ENCODE data around the gene CPT1B.
"Not testable (repeated sequence)": the region's sequence is repeated elsewhere in the genome, so short reads cannot be mapped to it uniquely, and the experiment has no call there.

The CPT1B gene

GRCh38 chr22:50621356-50621880 lies 43.2 kb upstream of the CPT1B start:
- Histone ChIP-seq H3K27ac (ENCODE audit: insufficient read depth, low read length, poor library complexity, severe bottlenecking) (peak overlapping the region; percentile 90), H3K27me3 (replicated peaks; ENCODE audit: control insufficient read depth, insufficient read depth, low read length, poor library complexity, severe bottlenecking) (no peaks in the 10 kb centered on the region), H3K4me1 (ENCODE audit: control insufficient read depth, insufficient read depth, low read length, poor library complexity, severe bottlenecking) (peaks cover 25% of the 10 kb centered on the region), H3K4me3 (ENCODE audit: insufficient read depth, low read depth, low read length, poor library complexity, severe bottlenecking) (peak overlapping the region; percentile 51), H3K36me3 (ENCODE audit: control insufficient read depth, insufficient read depth, low read length) (peaks cover 15% of the 10 kb centered on the region), H3K9me3 (ENCODE audit: control insufficient read depth, low read length) (no peaks in the 10 kb centered on the region)
- peak in 2 of 3 donors; percentile 31 to 39 for DNase-seq

- Histone ChIP-seq H3K4me3 (ENCODE audit: insufficient read depth, low read depth, low read length, poor library complexity, severe bottlenecking) (peak overlapping the region; percentile 51), H3K9me3 (ENCODE audit: control insufficient read depth, low read length) (no peaks in the 10 kb centered on the region), H3K27me3 (replicated peaks; ENCODE audit: control insufficient read depth, insufficient read depth, low read length, poor library complexity, severe bottlenecking) (no peaks in the 10 kb centered on the region), H3K36me3 (ENCODE audit: control insufficient read depth, insufficient read depth, low read length) (peaks cover 10% of the 10 kb centered on the region), H3K4me1 (ENCODE audit: control insufficient read depth, insufficient read depth, low read length, poor library complexity, severe bottlenecking) (peaks cover 25% of the 10 kb centered on the region), H3K27ac (ENCODE audit: insufficient read depth, low read length, poor library complexity, severe bottlenecking) (peak overlapping the region; percentile 90)
- DNase-seq, result peak; percentile 66 to 86 (median 80)
These were observed 42.5 kb upstream of the CPT1B start for GRCh38 chr22:50620593-50621355.

GRCh38 chr22:50614296-50614695 lies 36.1 kb upstream of the CPT1B start:
- not testable (repeated sequence) for DNase-seq; H3K27ac ChIP-seq (ENCODE audit: insufficient read depth, low read length, poor library complexity, severe bottlenecking); H3K36me3 ChIP-seq (ENCODE audit: control insufficient read depth, insufficient read depth, low read length); H3K27me3 ChIP-seq (replicated peaks; ENCODE audit: control insufficient read depth, insufficient read depth, low read length, poor library complexity, severe bottlenecking); H3K4me1 ChIP-seq (ENCODE audit: control insufficient read depth, insufficient read depth, low read length, poor library complexity, severe bottlenecking); H3K4me3 ChIP-seq (ENCODE audit: insufficient read depth, low read depth, low read length, poor library complexity, severe bottlenecking); H3K9me3 ChIP-seq (ENCODE audit: control insufficient read depth, low read length)

GRCh38 chr22:50613291-50613981 lies 35.2 kb upstream of the CPT1B start:
- no peaks in the 10 kb centered on the region for H3K36me3 ChIP-seq (ENCODE audit: control insufficient read depth, insufficient read depth, low read length)
- H3K4me1 ChIP-seq (ENCODE audit: control insufficient read depth, insufficient read depth, low read length, poor library complexity, severe bottlenecking), result no peaks in the 10 kb centered on the region
- no peaks in the 10 kb centered on the region for H3K27me3 ChIP-seq (replicated peaks; ENCODE audit: control insufficient read depth, insufficient read depth, low read length, poor library complexity, severe bottlenecking)
- DNase-seq, result no peak
- H3K4me3 ChIP-seq (ENCODE audit: insufficient read depth, low read depth, low read length, poor library complexity, severe bottlenecking), result no peak overlapping the region
- H3K9me3 ChIP-seq (ENCODE audit: control insufficient read depth, low read length), result no peaks in the 10 kb centered on the region
- H3K27ac ChIP-seq (ENCODE audit: insufficient read depth, low read length, poor library complexity, severe bottlenecking), result no peak overlapping the region

GRCh38 chr22:50612528-50613221 lies 34.4 kb upstream of the CPT1B start:
- H3K27ac ChIP-seq (ENCODE audit: insufficient read depth, low read length, poor library complexity, severe bottlenecking), result no peak overlapping the region
- H3K27me3 ChIP-seq (replicated peaks; ENCODE audit: control insufficient read depth, insufficient read depth, low read length, poor library complexity, severe bottlenecking), result no peaks in the 10 kb centered on the region
- no peaks in the 10 kb centered on the region for H3K4me1 ChIP-seq (ENCODE audit: control insufficient read depth, insufficient read depth, low read length, poor library complexity, severe bottlenecking)
- DNase-seq, result no peak
- H3K4me3 ChIP-seq (ENCODE audit: insufficient read depth, low read depth, low read length, poor library complexity, severe bottlenecking), result no peak overlapping the region
- no peaks in the 10 kb centered on the region for H3K36me3 ChIP-seq (ENCODE audit: control insufficient read depth, insufficient read depth, low read length)
- no peaks in the 10 kb centered on the region for H3K9me3 ChIP-seq (ENCODE audit: control insufficient read depth, low read length)

GRCh38 chr22:50612168-50612527 lies 33.9 kb upstream of the CPT1B start:
- Histone ChIP-seq H3K4me1 (ENCODE audit: control insufficient read depth, insufficient read depth, low read length, poor library complexity, severe bottlenecking) (no peaks in the 10 kb centered on the region), H3K36me3 (ENCODE audit: control insufficient read depth, insufficient read depth, low read length) (no peaks in the 10 kb centered on the region), H3K9me3 (ENCODE audit: control insufficient read depth, low read length) (no peaks in the 10 kb centered on the region), H3K4me3 (ENCODE audit: insufficient read depth, low read depth, low read length, poor library complexity, severe bottlenecking) (no peak overlapping the region), H3K27me3 (replicated peaks; ENCODE audit: control insufficient read depth, insufficient read depth, low read length, poor library complexity, severe bottlenecking) (no peaks in the 10 kb centered on the region), H3K27ac (ENCODE audit: insufficient read depth, low read length, poor library complexity, severe bottlenecking) (no peak overlapping the region)
- no peak for DNase-seq

- H3K27me3 ChIP-seq (replicated peaks; ENCODE audit: control insufficient read depth, insufficient read depth, low read length, poor library complexity, severe bottlenecking), result no peaks in the 10 kb centered on the region
- H3K4me1 ChIP-seq (ENCODE audit: control insufficient read depth, insufficient read depth, low read length, poor library complexity, severe bottlenecking), result no peaks in the 10 kb centered on the region
- no peak overlapping the region for H3K27ac ChIP-seq (ENCODE audit: insufficient read depth, low read length, poor library complexity, severe bottlenecking)
- H3K36me3 ChIP-seq (ENCODE audit: control insufficient read depth, insufficient read depth, low read length), result no peaks in the 10 kb centered on the region
- H3K9me3 ChIP-seq (ENCODE audit: control insufficient read depth, low read length), result no peaks in the 10 kb centered on the region
- H3K4me3 ChIP-seq (ENCODE audit: insufficient read depth, low read depth, low read length, poor library complexity, severe bottlenecking), result no peak overlapping the region
- DNase-seq, result no peak
These were observed 33.3 kb upstream of the CPT1B start for GRCh38 chr22:50611341-50612060.

- H3K4me3 ChIP-seq (ENCODE audit: insufficient read depth, low read depth, low read length, poor library complexity, severe bottlenecking), result no peak overlapping the region
- no peak overlapping the region for H3K27ac ChIP-seq (ENCODE audit: insufficient read depth, low read length, poor library complexity, severe bottlenecking)
- no peaks in the 10 kb centered on the region for H3K36me3 ChIP-seq (ENCODE audit: control insufficient read depth, insufficient read depth, low read length)
- H3K9me3 ChIP-seq (ENCODE audit: control insufficient read depth, low read length), result no peaks in the 10 kb centered on the region
- no peaks in the 10 kb centered on the region for H3K4me1 ChIP-seq (ENCODE audit: control insufficient read depth, insufficient read depth, low read length, poor library complexity, severe bottlenecking)
- DNase-seq, result no peak
- no peaks in the 10 kb centered on the region for H3K27me3 ChIP-seq (replicated peaks; ENCODE audit: control insufficient read depth, insufficient read depth, low read length, poor library complexity, severe bottlenecking)
These were observed 32.4 kb upstream of the CPT1B start for GRCh38 chr22:50610581-50610980.

GRCh38 chr22:50610041-50610451 lies 31.8 kb upstream of the CPT1B start:
- no peaks in the 10 kb centered on the region for H3K9me3 ChIP-seq (ENCODE audit: control insufficient read depth, low read length)
- DNase-seq, result no peak
- no peaks in the 10 kb centered on the region for H3K36me3 ChIP-seq (ENCODE audit: control insufficient read depth, insufficient read depth, low read length)
- no peak overlapping the region for H3K27ac ChIP-seq (ENCODE audit: insufficient read depth, low read length, poor library complexity, severe bottlenecking)
- no peak overlapping the region for H3K4me3 ChIP-seq (ENCODE audit: insufficient read depth, low read depth, low read length, poor library complexity, severe bottlenecking)
- H3K4me1 ChIP-seq (ENCODE audit: control insufficient read depth, insufficient read depth, low read length, poor library complexity, severe bottlenecking), result no peaks in the 10 kb centered on the region
- H3K27me3 ChIP-seq (replicated peaks; ENCODE audit: control insufficient read depth, insufficient read depth, low read length, poor library complexity, severe bottlenecking), result peaks cover 5% of the 10 kb centered on the region

Data from effector memory CD4-positive, alpha-beta T cell (primary cell).